Measurements from ENCODE around the gene HBP1.

DNA sequence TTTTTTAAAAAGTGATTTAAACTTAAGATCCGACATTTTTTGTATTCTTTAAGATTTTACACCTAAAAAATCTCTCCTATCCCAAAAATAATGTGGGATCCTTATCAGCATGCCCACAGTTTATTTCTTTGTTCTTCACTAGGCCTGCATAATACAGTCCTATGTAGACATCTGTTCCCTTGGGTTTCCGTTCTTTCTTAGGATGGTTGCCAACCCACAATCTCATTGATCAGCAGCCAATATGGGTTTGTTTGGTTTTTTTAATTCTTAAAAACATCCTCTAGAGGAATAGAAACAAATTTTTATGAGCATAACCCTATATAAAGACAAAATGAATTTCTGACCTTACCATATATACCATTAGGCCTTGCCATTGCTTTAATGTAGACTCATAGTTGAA lies 8.4 kb upstream of the HBP1 start:
- TF ChIP-seq CTCF (IDR thresholded peaks at IDR 0.05) = no peak
- TF ChIP-seq, protein P1, sequence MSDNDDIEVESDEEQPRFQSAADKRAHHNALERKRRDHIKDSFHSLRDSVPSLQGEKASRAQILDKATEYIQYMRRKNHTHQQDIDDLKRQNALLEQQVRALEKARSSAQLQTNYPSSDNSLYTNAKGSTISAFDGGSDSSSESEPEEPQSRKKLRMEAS (IDR thresholded peaks at IDR 0.05) = no peak

All from A549 (cell line).